ENCODE results near the gene LAMA2.

The LAMA2 gene

GRCh38 chr6:128914051-128914450 lies 31.1 kb downstream of the LAMA2 start:
- DNase-seq (ENCODE audit: low read depth in 2 of 2) = no peak

DNA sequence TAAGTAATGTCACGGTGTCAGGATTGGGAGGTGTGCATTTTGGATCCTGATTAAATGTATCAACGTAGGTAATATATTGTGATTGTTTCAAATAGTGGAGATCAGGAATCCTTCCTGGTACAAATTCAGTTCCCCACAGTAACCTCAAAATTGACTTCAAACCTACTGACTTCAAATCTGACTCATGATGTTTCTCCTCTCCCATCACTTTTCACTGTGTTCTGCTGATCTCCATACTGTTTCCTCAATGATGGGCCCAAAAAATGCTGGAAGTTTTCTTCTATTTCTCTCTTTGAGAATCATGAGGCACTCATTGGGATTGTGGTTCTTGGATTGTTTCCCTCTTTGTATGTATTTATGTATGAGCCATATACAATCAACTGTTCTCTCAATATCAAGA lies 35.9 kb downstream of the LAMA2 start:
- no peak for DNase-seq (ENCODE audit: low read depth in 2 of 2)

GRCh38 chr6:128919412-128920180 lies 36.7 kb downstream of the LAMA2 start:
- no peak for DNase-seq (ENCODE audit: low read depth in 2 of 2)

DNA sequence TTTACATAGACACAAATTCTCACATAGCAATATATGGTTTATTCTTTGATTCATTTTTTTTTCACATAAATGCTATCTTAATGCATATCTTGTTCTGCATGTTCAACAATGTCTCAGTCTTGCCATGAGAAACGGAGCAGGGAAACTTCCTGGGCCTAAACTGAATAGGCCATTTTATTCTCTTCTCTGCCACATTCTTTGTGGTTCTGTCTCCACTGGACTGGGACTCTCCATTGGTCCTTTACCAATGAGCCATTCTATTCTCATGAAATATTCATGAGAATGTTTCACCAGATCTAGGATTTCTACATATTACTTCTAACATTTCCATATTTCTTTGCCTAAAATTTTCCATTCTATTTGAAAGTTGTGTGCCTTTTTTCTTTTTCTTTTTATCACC lies 42.8 kb downstream of the LAMA2 start:
- no peak for DNase-seq (ENCODE audit: low read depth in 2 of 2)

DNA sequence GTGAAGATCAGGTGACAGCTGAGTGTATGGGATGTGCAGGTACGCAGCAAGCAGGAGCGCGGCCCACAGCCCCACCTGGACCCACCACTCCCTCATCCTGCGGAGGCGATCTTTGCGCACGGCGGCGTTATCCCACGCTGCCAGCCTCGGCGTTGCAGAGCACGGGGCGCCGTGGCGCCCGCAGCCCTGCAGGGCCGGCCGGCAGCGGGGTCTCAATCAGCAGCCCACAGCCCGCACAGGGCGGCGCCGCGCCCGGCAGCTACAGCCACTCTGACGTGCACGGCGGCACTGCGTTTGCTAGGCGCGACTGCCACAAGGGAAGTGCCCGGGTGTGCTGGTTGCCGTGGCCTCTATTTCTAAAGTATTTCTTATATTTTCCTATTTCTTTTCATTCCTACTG lies 46.9 kb downstream of the LAMA2 start:
- no peak for DNase-seq (ENCODE audit: low read depth in 2 of 2)

GRCh38 chr6:128930321-128930720 lies 47.4 kb downstream of the LAMA2 start:
- DNase-seq (ENCODE audit: low read depth in 2 of 2) = no peak

DNA sequence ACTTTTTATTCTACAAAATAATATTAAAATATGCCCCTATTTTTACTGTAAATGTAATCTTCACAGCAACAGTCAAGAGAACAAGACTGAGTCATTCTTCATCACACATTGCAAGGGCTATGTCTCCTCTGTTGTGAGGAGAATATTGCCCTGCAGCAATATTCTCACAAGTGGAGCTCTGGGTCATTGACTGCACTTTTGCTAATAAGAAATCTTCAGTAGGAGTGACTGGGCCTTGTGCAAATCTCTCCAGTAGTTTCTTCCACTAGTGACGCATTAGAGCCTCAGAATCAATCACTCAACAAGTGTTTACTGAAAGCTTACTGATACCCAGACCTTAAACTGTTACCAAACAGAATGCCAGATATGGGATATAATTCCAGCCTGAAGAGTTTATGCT lies 49.1 kb downstream of the LAMA2 start:
- DNase-seq (ENCODE audit: low read depth in 2 of 2) = no peak

DNA sequence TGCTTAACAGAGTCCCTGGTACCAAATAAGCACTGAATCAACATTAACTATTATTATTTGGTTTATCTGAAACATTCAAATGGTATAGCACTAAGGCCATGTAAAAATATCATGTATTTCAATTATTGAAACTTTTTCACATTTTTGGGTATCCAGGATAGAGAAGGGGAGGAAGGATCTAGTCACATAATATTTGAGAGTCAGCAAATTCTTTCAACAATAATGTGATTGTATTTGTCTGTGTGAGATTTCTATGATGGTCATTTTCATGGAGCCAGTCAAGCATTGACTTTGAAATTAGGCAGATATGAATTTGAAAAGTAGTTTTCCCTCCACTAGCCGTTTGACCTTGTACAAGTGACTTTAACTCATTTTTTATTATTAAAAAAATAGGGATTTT lies 67.9 kb downstream of the LAMA2 start:
- DNase-seq (ENCODE audit: low read depth in 2 of 2) = no peak

DNA sequence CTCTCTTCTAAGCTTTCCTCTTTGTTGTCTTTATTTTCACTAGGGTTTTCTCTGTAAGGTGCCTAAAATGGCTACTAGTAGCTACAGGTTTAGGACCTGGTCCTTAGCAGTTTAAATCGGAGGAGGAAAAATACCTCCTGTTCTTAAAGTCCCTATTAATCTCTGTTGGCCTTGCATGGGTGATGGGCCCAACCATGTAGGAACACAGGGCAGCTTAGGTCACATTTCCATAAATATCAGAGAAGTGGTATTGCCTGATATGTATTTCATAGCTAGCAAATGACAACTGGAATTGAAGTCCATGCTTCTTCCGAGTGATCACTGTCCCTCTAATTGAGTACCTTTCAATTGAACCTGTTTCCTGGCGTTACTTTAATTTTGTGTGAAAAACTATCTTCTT lies 70.0 kb downstream of the LAMA2 start:
- no peak for DNase-seq (ENCODE audit: low read depth in 2 of 2)

DNA sequence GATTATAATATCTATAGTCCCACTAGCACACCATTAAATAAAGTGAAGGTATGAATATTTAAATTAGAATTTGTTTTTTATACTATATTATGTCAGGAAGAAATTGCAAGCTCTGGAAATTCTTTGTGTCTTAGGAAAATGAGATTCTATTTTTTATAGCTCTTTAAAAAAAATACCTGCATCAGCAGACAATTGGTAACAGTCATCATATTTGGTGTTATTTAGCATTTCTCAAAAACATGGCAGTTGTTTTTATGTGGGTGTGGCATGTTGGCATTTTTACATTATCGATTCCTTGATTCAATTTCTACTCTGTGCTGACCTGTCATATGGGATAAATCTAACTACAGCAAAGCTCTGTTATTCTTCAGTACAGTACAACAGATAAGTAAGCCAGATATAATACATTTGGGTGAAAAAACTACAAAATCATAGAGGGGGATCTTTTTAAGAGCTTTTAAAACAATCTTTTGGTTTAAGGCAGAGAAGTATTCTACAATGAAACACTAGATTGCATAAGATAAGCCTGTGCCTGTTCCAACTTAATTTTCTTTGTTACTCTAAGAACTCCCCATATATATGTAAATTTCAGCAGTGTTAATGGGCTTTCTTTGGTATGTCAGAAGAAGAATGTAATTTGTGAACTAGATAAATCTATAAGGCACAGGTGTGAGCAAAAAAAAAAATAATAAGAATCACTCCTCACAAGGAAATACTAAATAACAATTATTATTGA lies 71.5 kb downstream of the LAMA2 start:
- no peak for DNase-seq (ENCODE audit: low read depth in 2 of 2)

GRCh38 chr6:128963561-128963960 lies 80.6 kb downstream of the LAMA2 start:
- DNase-seq (ENCODE audit: low read depth in 2 of 2) = no peak

DNA sequence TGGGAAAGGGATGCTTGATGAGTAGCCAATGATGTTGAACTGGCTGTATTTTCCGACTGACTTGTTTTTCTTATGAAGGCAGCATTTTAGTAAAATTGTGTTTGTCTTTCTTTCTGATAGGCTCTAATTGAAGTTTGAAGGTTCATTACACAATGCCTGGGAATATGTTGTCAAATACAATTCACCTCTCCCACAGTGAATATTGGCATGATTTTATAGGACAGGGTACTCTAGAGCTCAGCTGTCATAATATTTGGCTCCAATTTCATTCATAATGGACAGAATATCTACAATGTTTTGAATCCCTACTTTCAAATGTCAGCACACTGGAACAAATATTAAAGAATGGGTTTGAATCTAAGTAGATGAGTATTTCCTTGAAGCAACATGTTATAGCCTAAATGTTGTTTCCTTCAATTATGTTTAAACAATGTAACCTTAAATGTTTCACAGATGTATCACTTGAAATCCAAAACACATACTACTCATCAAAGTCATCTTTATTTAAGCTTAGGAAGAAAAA lies 81.4 kb downstream of the LAMA2 start:
- no peak for DNase-seq (ENCODE audit: low read depth in 2 of 2)

DNA sequence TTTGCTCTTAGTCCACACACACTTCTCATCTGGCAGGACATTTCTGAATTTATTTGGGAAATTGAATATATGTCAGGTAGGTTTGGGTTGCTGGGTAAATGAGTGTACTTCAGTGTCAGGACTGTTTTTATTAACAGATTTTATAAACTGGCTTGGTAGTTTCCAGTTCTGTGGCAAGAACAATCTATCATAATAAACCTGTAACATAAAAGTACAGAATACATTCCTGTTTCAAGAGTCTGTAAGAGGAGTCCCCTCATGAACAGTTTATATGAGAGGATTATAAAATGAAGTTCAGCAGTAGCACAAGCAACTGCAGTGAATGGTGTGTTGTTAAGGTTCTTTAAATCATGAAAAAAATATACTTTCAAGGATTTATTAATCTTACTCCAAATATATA lies 81.8 kb downstream of the LAMA2 start:
- no peak for DNase-seq (ENCODE audit: low read depth in 2 of 2)

DNA sequence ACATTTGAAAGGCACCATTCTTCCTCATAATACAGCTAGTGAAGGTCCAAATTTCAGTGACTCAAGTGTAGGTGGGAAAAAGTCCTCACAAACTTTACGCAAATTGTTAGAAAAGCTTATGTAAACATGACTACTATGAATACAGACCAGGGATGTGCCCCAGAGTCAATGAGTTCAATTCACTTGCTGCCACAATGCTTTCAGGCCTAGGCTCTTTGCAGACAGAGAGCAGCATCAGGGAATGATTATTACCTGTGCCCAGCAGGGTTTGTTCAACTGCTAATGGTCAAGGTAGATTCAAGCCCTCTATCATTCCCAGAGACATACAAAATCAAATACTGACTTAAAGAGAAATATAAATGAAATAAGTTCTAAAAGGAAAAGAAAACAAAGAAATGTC lies 84.0 kb downstream of the LAMA2 start:
- no peak for DNase-seq (ENCODE audit: low read depth in 2 of 2)

DNA sequence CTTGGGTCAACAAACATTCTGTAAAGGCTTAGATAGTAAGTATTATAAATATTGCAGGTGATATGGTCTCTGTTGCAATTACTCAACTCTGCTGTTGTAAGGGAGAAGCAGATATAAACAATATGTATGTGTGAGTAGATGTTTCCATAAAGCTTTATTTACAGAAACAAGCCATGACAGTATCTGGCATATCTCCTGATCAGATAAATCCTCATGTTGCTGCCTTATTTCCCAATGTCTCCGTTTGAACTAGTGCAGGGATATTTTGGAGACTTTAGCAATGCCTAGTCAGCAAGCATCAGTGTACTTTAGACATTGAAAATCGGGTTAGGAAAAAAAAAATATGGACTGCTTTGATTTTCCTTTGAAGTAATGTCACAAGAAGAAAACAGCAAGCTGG lies 96.1 kb downstream of the LAMA2 start:
- no peak for DNase-seq (ENCODE audit: low read depth in 2 of 2)

DNA sequence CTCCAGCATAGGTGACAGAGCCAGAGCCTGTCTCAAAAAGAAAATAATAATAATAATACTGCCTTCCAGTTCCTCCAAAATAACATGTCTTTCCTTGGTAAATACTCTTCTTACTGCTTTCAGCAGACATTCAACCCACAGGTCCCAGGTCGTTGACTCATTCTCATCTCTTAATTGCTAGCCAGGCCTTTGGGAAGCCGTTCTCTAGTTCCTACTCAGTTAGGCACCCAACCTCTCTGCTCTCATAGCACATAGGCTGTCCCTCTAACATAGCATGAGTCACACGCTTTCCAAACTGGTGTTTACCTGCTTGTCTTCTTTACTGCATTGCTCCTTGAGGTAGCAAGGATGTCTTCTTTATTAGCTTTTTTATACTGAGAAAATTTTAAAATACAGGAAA lies 98.8 kb downstream of the LAMA2 start:
- DNase-seq (ENCODE audit: low read depth in 2 of 2) = no peak

GRCh38 chr6:128990360-128990759 lies 107.4 kb downstream of the LAMA2 start:
- DNase-seq (ENCODE audit: low read depth in 2 of 2) = no peak

GRCh38 chr6:128990915-128991314 lies 108.0 kb downstream of the LAMA2 start:
- no peak for DNase-seq (ENCODE audit: low read depth in 2 of 2)

DNA sequence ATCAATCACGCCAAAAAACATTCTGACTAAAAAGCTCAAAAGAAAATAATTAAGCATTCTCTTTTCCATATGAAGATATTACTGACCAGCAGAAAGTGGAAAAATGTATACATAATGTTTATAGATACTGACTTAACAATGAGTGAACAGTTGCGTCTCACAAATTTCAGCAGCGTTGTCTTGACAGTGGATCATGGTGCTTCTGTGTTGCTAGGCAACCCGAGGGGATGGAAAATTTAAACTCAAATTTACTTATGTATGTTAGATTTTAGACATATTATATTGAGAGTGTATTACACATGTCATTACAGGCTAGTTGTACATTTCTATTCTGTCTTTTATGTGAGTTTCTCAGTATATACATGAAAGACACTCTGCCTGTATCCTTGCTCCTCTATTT lies 110.2 kb downstream of the LAMA2 start:
- DNase-seq (ENCODE audit: low read depth in 2 of 2) = no peak

GRCh38 chr6:128997880-128998279 lies 114.9 kb downstream of the LAMA2 start:
- DNase-seq (ENCODE audit: low read depth in 2 of 2) = no peak

DNA sequence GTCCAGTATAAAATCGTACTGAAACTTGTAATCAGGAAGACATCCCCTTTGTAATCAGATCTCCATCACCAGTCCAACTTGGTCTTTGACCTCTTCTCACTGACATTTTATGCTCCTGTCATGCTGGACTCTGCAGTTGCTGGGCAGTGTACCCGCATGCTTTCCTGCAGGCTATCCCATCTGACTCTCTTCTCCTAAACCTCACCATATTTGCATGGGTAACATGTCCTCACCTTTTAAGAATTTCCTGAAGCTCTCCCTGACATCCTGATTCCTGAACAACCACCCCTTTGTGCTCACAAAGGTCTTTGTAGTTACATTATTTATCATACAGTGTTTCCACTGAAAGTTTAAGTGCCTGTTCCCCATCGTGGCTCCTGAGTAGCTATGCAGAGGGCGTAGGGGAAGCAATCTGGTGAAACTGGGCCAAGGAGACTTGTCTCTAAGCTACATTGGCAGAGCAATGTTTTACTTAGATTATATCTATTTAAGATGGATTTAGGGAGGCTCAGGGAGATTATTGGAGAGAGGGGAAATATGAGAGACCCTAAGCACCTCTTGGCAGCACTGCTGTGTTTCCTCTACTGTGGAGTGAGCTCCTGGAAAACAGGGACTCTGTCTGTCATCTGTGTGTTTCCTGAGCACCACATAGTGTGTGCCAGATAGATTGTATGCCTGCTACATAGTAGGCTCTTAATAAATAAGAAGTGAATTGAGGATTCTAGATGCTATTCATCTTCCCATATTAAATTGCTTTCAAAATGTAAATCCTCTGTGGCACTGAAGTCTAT lies 124.0 kb downstream of the LAMA2 start:
- no peak for DNase-seq (ENCODE audit: low read depth in 2 of 2)

DNA sequence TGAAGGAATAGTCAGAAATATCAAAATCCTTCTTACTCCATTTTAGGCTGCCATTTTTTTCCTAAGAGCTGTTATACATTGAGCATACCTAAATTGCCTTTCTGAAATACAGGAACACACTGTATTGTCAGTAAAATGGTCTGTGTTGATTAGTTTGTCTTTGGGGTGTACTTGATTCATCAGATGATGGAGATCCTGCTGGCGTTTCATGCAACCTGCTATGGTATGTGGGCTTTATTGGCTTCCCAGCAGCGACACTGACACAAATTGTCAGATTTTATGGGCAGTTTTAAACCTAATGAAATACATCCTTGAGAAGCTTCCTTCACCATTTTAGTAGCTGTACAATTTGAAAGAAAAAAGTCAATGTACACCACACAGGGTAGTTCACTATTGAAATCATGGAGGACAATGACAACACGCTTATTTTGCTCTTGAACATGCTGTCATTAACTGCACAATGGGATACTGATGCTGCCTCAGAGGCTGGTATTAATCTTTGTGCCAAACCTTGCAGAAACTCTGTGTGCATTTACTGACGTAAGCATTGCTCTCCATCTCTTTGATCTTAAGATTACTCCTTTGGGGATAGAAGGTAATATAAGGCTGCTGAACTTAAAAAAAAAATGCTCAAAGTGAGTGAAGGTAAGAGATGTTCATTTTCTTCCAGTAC lies 124.9 kb downstream of the LAMA2 start:
- DNase-seq (ENCODE audit: low read depth in 2 of 2) = no peak
